SK-N-SH treated with all-trans-retinoic acid at 6 μM for 48 hours (cell line): Measurements from ENCODE around the gene NIPBL.

Experiments used
- ATAC-seq: fragments of 200-7000 bp; cut with Tn5 transposase; 3 replicates; pipeline ENCODE4 v1.9.1; 2020; ENCODE audit warnings: mild to moderate bottlenecking, moderate library complexity
- ARNTL ChIP-seq: fragments of 450-650 bp; formaldehyde crosslinking; IDR thresholded peaks from 2 replicates; pipeline ENCODE4 v1.5.0; 2020; ENCODE audit warnings: low read depth, mild to moderate bottlenecking, moderate library complexity, borderline replicate concordance
- BACH2 ChIP-seq: fragments of 250-450 bp; sonication (Bioruptor Pico); IDR thresholded peaks from 2 replicates; pipeline ENCODE4 v1.9.0; 2021; ENCODE audit warnings: mild to moderate bottlenecking, borderline replicate concordance
- CSDC2 ChIP-seq: fragments of 250-450 bp; sonication (Bioruptor Pico); IDR thresholded peaks from 2 replicates; pipeline ENCODE4 v1.5.0; 2020; ENCODE audit warnings: mild to moderate bottlenecking, moderate library complexity
- ESRRG ChIP-seq: fragments of 250-450 bp; sonication (Bioruptor Pico); IDR thresholded peaks from 2 replicates; pipeline ENCODE4 v1.6.1; 2021; ENCODE audit warnings: mild to moderate bottlenecking
- GLIS3 ChIP-seq: fragments of 250-450 bp; sonication (Bioruptor Pico); IDR thresholded peaks from 2 replicates; pipeline ENCODE4 v1.5.0; 2020; ENCODE audit warnings: mild to moderate bottlenecking, moderate library complexity
- OSR1 ChIP-seq: fragments of 250-450 bp; sonication (Bioruptor Pico); IDR thresholded peaks from 2 replicates; pipeline ENCODE4 v1.8.0; 2022; ENCODE audit warnings: moderate library complexity, mild to moderate bottlenecking, inconsistent platforms
- PPARA ChIP-seq: fragments of 250-450 bp; sonication (Bioruptor Pico); IDR thresholded peaks from 2 replicates; pipeline ENCODE4 v1.5.0; 2020; ENCODE audit warnings: mild to moderate bottlenecking, borderline replicate concordance
- RARB ChIP-seq: fragments of 250-450 bp; sonication (Bioruptor Pico); IDR thresholded peaks from 2 replicates; pipeline ENCODE4 v1.8.0; 2021; ENCODE audit warnings: mild to moderate bottlenecking, moderate library complexity
- SNAI2 ChIP-seq: fragments of 250-450 bp; sonication (Bioruptor Pico); IDR thresholded peaks from 2 replicates; pipeline ENCODE4 v1.5.0; 2020; ENCODE audit warnings: mild to moderate bottlenecking, moderate library complexity
- TCF4 ChIP-seq: fragments of 250-450 bp; sonication (Bioruptor Pico); IDR thresholded peaks from 2 replicates; pipeline ENCODE4 v1.8.0; 2021; ENCODE audit warnings: mild to moderate bottlenecking, moderate library complexity, borderline replicate concordance
- TOX ChIP-seq: fragments of 250-450 bp; sonication (Bioruptor Pico); IDR thresholded peaks from 2 replicates; pipeline ENCODE4 v1.8.0; 2021; ENCODE audit warnings: mild to moderate bottlenecking, moderate library complexity, borderline replicate concordance
- ZC3H10 ChIP-seq: fragments of 250-450 bp; sonication (Bioruptor Pico); IDR thresholded peaks from 2 replicates; pipeline ENCODE4 v1.5.1; 2021; ENCODE audit warnings: mild to moderate bottlenecking, moderate library complexity
- ZFP3 ChIP-seq: fragments of 250-450 bp; sonication (Bioruptor Pico); IDR thresholded peaks from 2 replicates; pipeline ENCODE4 v1.5.0; 2020; ENCODE audit warnings: mild to moderate bottlenecking, moderate library complexity
- ZFP30 ChIP-seq: fragments of 450-650 bp; formaldehyde crosslinking; IDR thresholded peaks from 2 replicates; pipeline ENCODE4 v1.5.0; 2022; ENCODE audit warnings: mild to moderate bottlenecking, moderate library complexity
- ZNF565 ChIP-seq: fragments of 450-650 bp; formaldehyde crosslinking; conservative IDR thresholded peaks from 2 replicates; pipeline ENCODE4 v1.5.0; 2020; ENCODE audit warnings: low read depth, mild to moderate bottlenecking, moderate library complexity
- ZNF70 ChIP-seq: fragments of 450-650 bp; formaldehyde crosslinking; IDR thresholded peaks from 2 replicates; pipeline ENCODE4 v1.5.0; 2020; ENCODE audit warnings: mild to moderate bottlenecking, moderate library complexity
- ZNF8 ChIP-seq: fragments of 450-650 bp; formaldehyde crosslinking; IDR thresholded peaks from 2 replicates; pipeline ENCODE4 v1.5.0; 2020; ENCODE audit warnings: mild to moderate bottlenecking, moderate library complexity
- TF ChIP-seq, protein P1 (sequence below): fragments of 250-450 bp; sonication (Bioruptor Pico); IDR thresholded peaks from 2 replicates; pipeline ENCODE4 v1.5.1; 2021; ENCODE audit warnings: mild to moderate bottlenecking, moderate library complexity
- TF ChIP-seq, protein P2 (sequence below): fragments of 250-450 bp; sonication (Bioruptor Pico); IDR thresholded peaks from 2 replicates; pipeline ENCODE4 v1.5.0; 2020; ENCODE audit warnings: mild to moderate bottlenecking, moderate library complexity
- TF ChIP-seq, protein P3 (sequence below): fragments of 250-450 bp; sonication (Bioruptor Pico); IDR thresholded peaks from 2 replicates; pipeline ENCODE4 v1.8.0; 2021; ENCODE audit warnings: low read depth, mild to moderate bottlenecking, moderate library complexity, borderline replicate concordance
- TF ChIP-seq, protein P4 (sequence below): fragments of 250-450 bp; sonication (Bioruptor Pico); IDR thresholded peaks from 2 replicates; pipeline ENCODE4 v1.8.0; 2020; ENCODE audit warnings: mild to moderate bottlenecking, moderate library complexity, borderline replicate concordance

Gene NIPBL

GRCh38 chr5:36982146-36982545, 105.6 kb downstream of the NIPBL start:
- no peak for ATAC-seq
- TF ChIP-seq TCF4 (CRISPR knock-in tag): no peak
- TF ChIP-seq ESRRG (CRISPR knock-in tag): no peak
- no peak for TF ChIP-seq ZNF8
- no peak for TF ChIP-seq GLIS3 (CRISPR knock-in tag)
- no peak for TF ChIP-seq ZNF565 (CRISPR knock-in tag)
- no peak for TF ChIP-seq CSDC2 (CRISPR knock-in tag)
- TF ChIP-seq ZNF70 (CRISPR knock-in tag): no peak
- no peak for TF ChIP-seq ZFP3 (CRISPR knock-in tag)
- no peak for TF ChIP-seq BACH2 (CRISPR knock-in tag)
- TF ChIP-seq ZC3H10 (CRISPR knock-in tag): no peak
- no peak for TF ChIP-seq ARNTL (CRISPR knock-in tag)

- TF ChIP-seq, protein P1, sequence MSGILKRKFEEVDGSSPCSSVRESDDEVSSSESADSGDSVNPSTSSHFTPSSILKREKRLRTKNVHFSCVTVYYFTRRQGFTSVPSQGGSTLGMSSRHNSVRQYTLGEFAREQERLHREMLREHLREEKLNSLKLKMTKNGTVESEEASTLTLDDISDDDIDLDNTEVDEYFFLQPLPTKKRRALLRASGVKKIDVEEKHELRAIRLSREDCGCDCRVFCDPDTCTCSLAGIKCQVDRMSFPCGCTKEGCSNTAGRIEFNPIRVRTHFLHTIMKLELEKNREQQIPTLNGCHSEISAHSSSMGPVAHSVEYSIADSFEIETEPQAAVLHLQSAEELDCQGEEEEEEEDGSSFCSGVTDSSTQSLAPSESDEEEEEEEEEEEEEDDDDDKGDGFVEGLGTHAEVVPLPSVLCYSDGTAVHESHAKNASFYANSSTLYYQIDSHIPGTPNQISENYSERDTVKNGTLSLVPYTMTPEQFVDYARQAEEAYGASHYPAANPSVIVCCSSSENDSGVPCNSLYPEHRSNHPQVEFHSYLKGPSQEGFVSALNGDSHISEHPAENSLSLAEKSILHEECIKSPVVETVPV (CRISPR knock-in tag): no peak
- no peak for TF ChIP-seq ZFP3 (CRISPR knock-in tag)
- no peak for TF ChIP-seq RARB (CRISPR knock-in tag)
- TF ChIP-seq SNAI2: no peak
- TF ChIP-seq ZC3H10 (CRISPR knock-in tag): no peak
- TF ChIP-seq, protein P2, sequence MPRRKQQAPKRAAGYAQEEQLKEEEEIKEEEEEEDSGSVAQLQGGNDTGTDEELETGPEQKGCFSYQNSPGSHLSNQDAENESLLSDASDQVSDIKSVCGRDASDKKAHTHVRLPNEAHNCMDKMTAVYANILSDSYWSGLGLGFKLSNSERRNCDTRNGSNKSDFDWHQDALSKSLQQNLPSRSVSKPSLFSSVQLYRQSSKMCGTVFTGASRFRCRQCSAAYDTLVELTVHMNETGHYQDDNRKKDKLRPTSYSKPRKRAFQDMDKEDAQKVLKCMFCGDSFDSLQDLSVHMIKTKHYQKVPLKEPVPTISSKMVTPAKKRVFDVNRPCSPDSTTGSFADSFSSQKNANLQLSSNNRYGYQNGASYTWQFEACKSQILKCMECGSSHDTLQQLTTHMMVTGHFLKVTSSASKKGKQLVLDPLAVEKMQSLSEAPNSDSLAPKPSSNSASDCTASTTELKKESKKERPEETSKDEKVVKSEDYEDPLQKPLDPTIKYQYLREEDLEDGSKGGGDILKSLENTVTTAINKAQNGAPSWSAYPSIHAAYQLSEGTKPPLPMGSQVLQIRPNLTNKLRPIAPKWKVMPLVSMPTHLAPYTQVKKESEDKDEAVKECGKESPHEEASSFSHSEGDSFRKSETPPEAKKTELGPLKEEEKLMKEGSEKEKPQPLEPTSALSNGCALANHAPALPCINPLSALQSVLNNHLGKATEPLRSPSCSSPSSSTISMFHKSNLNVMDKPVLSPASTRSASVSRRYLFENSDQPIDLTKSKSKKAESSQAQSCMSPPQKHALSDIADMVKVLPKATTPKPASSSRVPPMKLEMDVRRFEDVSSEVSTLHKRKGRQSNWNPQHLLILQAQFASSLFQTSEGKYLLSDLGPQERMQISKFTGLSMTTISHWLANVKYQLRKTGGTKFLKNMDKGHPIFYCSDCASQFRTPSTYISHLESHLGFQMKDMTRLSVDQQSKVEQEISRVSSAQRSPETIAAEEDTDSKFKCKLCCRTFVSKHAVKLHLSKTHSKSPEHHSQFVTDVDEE (CRISPR knock-in tag): no peak
- TF ChIP-seq, protein P3, sequence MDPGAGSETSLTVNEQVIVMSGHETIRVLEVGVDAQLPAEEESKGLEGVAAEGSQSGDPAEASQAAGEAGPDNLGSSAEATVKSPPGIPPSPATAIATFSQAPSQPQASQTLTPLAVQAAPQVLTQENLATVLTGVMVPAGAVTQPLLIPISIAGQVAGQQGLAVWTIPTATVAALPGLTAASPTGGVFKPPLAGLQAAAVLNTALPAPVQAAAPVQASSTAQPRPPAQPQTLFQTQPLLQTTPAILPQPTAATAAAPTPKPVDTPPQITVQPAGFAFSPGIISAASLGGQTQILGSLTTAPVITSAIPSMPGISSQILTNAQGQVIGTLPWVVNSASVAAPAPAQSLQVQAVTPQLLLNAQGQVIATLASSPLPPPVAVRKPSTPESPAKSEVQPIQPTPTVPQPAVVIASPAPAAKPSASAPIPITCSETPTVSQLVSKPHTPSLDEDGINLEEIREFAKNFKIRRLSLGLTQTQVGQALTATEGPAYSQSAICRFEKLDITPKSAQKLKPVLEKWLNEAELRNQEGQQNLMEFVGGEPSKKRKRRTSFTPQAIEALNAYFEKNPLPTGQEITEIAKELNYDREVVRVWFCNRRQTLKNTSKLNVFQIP (CRISPR knock-in tag): no peak
- no peak for TF ChIP-seq ESRRG (CRISPR knock-in tag)
- no peak for TF ChIP-seq BACH2 (CRISPR knock-in tag)
- no peak for TF ChIP-seq TCF4 (CRISPR knock-in tag)
These were observed 108.8 kb downstream of the NIPBL start for GRCh38 chr5:36985387-36985786.

GRCh38 chr5:36988396-36988795, 111.8 kb downstream of the NIPBL start:
- TF ChIP-seq, protein P3 (CRISPR knock-in tag): no peak
- TF ChIP-seq CSDC2 (CRISPR knock-in tag): no peak
- TF ChIP-seq, protein P2 (CRISPR knock-in tag): no peak
- TF ChIP-seq TCF4 (CRISPR knock-in tag): no peak
- no peak for TF ChIP-seq OSR1
- no peak for TF ChIP-seq ZNF565 (CRISPR knock-in tag)
- TF ChIP-seq RARB (CRISPR knock-in tag): no peak
- TF ChIP-seq SNAI2: no peak
- no peak for TF ChIP-seq PPARA (CRISPR knock-in tag)
- TF ChIP-seq, protein P1 (CRISPR knock-in tag): no peak
- no peak for TF ChIP-seq ZFP30 (CRISPR knock-in tag)
- no peak for TF ChIP-seq ARNTL (CRISPR knock-in tag)
- no peak for TF ChIP-seq ZNF70 (CRISPR knock-in tag)
- TF ChIP-seq GLIS3 (CRISPR knock-in tag): no peak
- no peak for TF ChIP-seq TOX (CRISPR knock-in tag)
- TF ChIP-seq ZNF8: no peak
- TF ChIP-seq, protein P4, sequence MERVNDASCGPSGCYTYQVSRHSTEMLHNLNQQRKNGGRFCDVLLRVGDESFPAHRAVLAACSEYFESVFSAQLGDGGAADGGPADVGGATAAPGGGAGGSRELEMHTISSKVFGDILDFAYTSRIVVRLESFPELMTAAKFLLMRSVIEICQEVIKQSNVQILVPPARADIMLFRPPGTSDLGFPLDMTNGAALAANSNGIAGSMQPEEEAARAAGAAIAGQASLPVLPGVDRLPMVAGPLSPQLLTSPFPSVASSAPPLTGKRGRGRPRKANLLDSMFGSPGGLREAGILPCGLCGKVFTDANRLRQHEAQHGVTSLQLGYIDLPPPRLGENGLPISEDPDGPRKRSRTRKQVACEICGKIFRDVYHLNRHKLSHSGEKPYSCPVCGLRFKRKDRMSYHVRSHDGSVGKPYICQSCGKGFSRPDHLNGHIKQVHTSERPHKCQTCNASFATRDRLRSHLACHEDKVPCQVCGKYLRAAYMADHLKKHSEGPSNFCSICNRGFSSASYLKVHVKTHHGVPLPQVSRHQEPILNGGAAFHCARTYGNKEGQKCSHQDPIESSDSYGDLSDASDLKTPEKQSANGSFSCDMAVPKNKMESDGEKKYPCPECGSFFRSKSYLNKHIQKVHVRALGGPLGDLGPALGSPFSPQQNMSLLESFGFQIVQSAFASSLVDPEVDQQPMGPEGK (CRISPR knock-in tag): no peak
- ATAC-seq: no peak

More at GRCh38 chr5:36985387-36985786, 108.8 kb downstream of the NIPBL start:
- no peak for ATAC-seq
